ENCODE data around the gene EFHC2.

The EFHC2 gene

GRCh38 chrX:44247468-44247867 lies 96.0 kb downstream of the EFHC2 start:
- no peaks in the 10 kb centered on the region for H3K4me1 ChIP-seq
- no peaks in the 10 kb centered on the region for H3K36me3 ChIP-seq
- no peaks in the 10 kb centered on the region for H3K9me3 ChIP-seq
- no peaks in the 10 kb centered on the region for H3K27me3 ChIP-seq
- TF ChIP-seq CTCF (IDR thresholded peaks at IDR 0.05; ENCODE audit: low read depth, low read length), result no peak
- no peak for DNase-seq
- H3K4me3 ChIP-seq (ENCODE audit: low read depth, low read length), result no peak overlapping the region

- Histone ChIP-seq H3K36me3 (no peaks in the 10 kb centered on the region), H3K4me1 (no peaks in the 10 kb centered on the region), H3K27me3 (no peaks in the 10 kb centered on the region), H3K9me3 (no peaks in the 10 kb centered on the region), H3K4me3 (ENCODE audit: low read depth, low read length) (no peak overlapping the region)
- DNase-seq, result no peak
- TF ChIP-seq CTCF (IDR thresholded peaks at IDR 0.05; ENCODE audit: low read depth, low read length), result no peak
Measured at GRCh38 chrX:44246826-44247225, 96.6 kb downstream of the EFHC2 start.

GRCh38 chrX:44245733-44246132 lies 97.7 kb downstream of the EFHC2 start:
- Histone ChIP-seq H3K9me3 (no peaks in the 10 kb centered on the region), H3K36me3 (no peaks in the 10 kb centered on the region), H3K27me3 (no peaks in the 10 kb centered on the region), H3K4me3 (ENCODE audit: low read depth, low read length) (no peak overlapping the region), H3K4me1 (no peaks in the 10 kb centered on the region)
- DNase-seq, result no peak
- TF ChIP-seq CTCF (IDR thresholded peaks at IDR 0.05; ENCODE audit: low read depth, low read length), result no peak

- H3K4me3 ChIP-seq (ENCODE audit: low read depth, low read length), result no peak overlapping the region
- no peaks in the 10 kb centered on the region for H3K27me3 ChIP-seq
- H3K9me3 ChIP-seq, result no peaks in the 10 kb centered on the region
- H3K36me3 ChIP-seq, result no peaks in the 10 kb centered on the region
- DNase-seq, result no peak
- no peaks in the 10 kb centered on the region for H3K4me1 ChIP-seq
- TF ChIP-seq CTCF (IDR thresholded peaks at IDR 0.05; ENCODE audit: low read depth, low read length), result peak; percentile 62
Measured at GRCh38 chrX:44244008-44244407, 99.5 kb downstream of the EFHC2 start.

GRCh38 chrX:44241546-44241945 lies 101.9 kb downstream of the EFHC2 start:
- TF ChIP-seq CTCF (IDR thresholded peaks at IDR 0.05; ENCODE audit: low read depth, low read length), result no peak
- Histone ChIP-seq H3K9me3 (no peaks in the 10 kb centered on the region), H3K4me1 (no peaks in the 10 kb centered on the region), H3K4me3 (ENCODE audit: low read depth, low read length) (no peak overlapping the region), H3K36me3 (no peaks in the 10 kb centered on the region), H3K27me3 (no peaks in the 10 kb centered on the region)
- no peak for DNase-seq

- Histone ChIP-seq H3K36me3 (no peaks in the 10 kb centered on the region), H3K4me1 (no peaks in the 10 kb centered on the region)
Measured at GRCh38 chrX:44240036-44240435, 103.4 kb downstream of the EFHC2 start.

More at GRCh38 chrX:44240036-44240435, 103.4 kb downstream of the EFHC2 start:
- H3K9me3 ChIP-seq, result no peaks in the 10 kb centered on the region
- no peak for DNase-seq
- H3K27me3 ChIP-seq, result no peaks in the 10 kb centered on the region
- no peak for TF ChIP-seq CTCF (IDR thresholded peaks at IDR 0.05; ENCODE audit: low read depth, low read length)
- H3K4me3 ChIP-seq (ENCODE audit: low read depth, low read length), result no peak overlapping the region

Measured in BE2C (cell line).